ENCODE measurements around the gene ACVRL1.

ACVRL1 gene

GRCh38 chr12:51958542-51958941, 51.2 kb downstream of the ACVRL1 start:
- no peak overlapping the region for H3K4me3 ChIP-seq (ENCODE audit: low read length)
- DNase-seq (ENCODE audit: low read depth): no peak
- no peak for TF ChIP-seq CTCF (IDR thresholded peaks at IDR 0.05; ENCODE audit: insufficient read depth, low read depth, low read length, missing control alignments)

GRCh38 chr12:51959211-51959610, 51.9 kb downstream of the ACVRL1 start:
- peak; percentile 20 for DNase-seq (ENCODE audit: low read depth)
- TF ChIP-seq CTCF (IDR thresholded peaks at IDR 0.05; ENCODE audit: insufficient read depth, low read depth, low read length, missing control alignments): no peak
- no peak overlapping the region for H3K4me3 ChIP-seq (ENCODE audit: low read length)

- no peak overlapping the region for H3K4me3 ChIP-seq (ENCODE audit: low read length)
- no peak for DNase-seq (ENCODE audit: low read depth)
- TF ChIP-seq CTCF (IDR thresholded peaks at IDR 0.05; ENCODE audit: insufficient read depth, low read depth, low read length, missing control alignments): no peak
Observed at GRCh38 chr12:51959921-51960320, 52.6 kb downstream of the ACVRL1 start.

- DNase-seq (ENCODE audit: low read depth): no peak
- TF ChIP-seq CTCF (IDR thresholded peaks at IDR 0.05; ENCODE audit: insufficient read depth, low read depth, low read length, missing control alignments): no peak
Observed at GRCh38 chr12:51960488-51960887, 53.2 kb downstream of the ACVRL1 start.

GRCh38 chr12:51960890-51961289, 53.6 kb downstream of the ACVRL1 start:
- H3K4me3 ChIP-seq (ENCODE audit: low read length): no peak overlapping the region
- DNase-seq (ENCODE audit: low read depth): no peak
- no peak for TF ChIP-seq CTCF (IDR thresholded peaks at IDR 0.05; ENCODE audit: insufficient read depth, low read depth, low read length, missing control alignments)

More at GRCh38 chr12:51960488-51960887, 53.2 kb downstream of the ACVRL1 start:
- H3K4me3 ChIP-seq (ENCODE audit: low read length): no peak overlapping the region

- H3K4me3 ChIP-seq (ENCODE audit: low read length): no peak overlapping the region
- TF ChIP-seq CTCF (IDR thresholded peaks at IDR 0.05; ENCODE audit: insufficient read depth, low read depth, low read length, missing control alignments): no peak
- peak; percentile 30 for DNase-seq (ENCODE audit: low read depth)
Observed at GRCh38 chr12:51961834-51962233, 54.5 kb downstream of the ACVRL1 start.

GRCh38 chr12:51962737-51963136, 55.4 kb downstream of the ACVRL1 start:
- DNase-seq (ENCODE audit: low read depth): no peak
- H3K4me3 ChIP-seq (ENCODE audit: low read length): no peak overlapping the region
- no peak for TF ChIP-seq CTCF (IDR thresholded peaks at IDR 0.05; ENCODE audit: insufficient read depth, low read depth, low read length, missing control alignments)
